Measurements from ENCODE around the gene PROB1. TPM values are rescaled to one million over a fixed set of nuclear protein-coding genes. Genes with fewer than 3 reads are reported as not detected.

The PROB1 gene
- total and polyA plus RNA-seq, 2 of the 13 experiments (the other 11 are each of a cell fraction or from before 2014, with no cell fraction given), result 0.69 to 1.1 TPM

DNA sequence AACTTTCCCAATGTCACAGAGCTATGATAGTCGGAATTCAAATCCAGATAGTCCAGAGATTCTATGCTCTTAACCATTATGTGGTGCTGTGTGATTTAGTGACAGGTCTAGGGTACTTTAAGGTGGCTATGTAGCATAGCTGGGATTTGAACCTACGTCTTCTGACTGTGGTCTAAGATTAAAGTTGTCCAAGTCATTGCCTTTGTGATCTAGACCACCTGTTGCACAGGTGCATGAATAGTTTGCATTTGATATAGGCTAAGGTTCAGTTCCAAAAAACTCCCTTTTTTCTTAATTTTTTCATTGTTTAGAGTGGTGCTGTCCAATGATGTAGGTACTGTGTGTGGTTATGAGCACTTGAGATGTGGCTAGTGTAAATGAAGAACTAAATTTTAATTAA is 50.7 kb downstream of the PROB1 start:
- Histone ChIP-seq H3K79me2 (ENCODE audit: insufficient read depth, low read length) (peaks cover 74% of the 10 kb centered on the region), H3K27me3 (ENCODE audit: control insufficient read depth in 1 of 2, insufficient read depth in 2 of 2, low read length in 2 of 2) (no peaks in the 10 kb centered on the region; a peak in 1 of 5 replicates), H3K9ac (ENCODE audit: insufficient read depth, low read depth, low read length) (no peak overlapping the region), H3K36me3 (replicated peaks in 1 of 2; ENCODE audit: control insufficient read depth in 1 of 2, insufficient read depth in 2 of 2, low read length in 2 of 2) (0 out of 5 replicates have a peak, but pooled peaks cover 0 to 3% of the 10 kb centered on the region in 2 experiments), H3K4me3 (replicated peaks in 1 of 3; ENCODE audit: insufficient read depth in 1 of 3, low read depth in 2 of 3, low read length in 3 of 3) (peak overlapping the region; percentile 12 to 98 (median 43); a peak in 3 of 6 replicates), H3K4me1 (ENCODE audit: insufficient read depth, low read length) (peaks cover 43% of the 10 kb centered on the region), H4K20me1 (ENCODE audit: insufficient read depth, low read length) (peaks cover 50% of the 10 kb centered on the region), H3K4me2 (ENCODE audit: low read depth, low read length) (peak overlapping the region; percentile 100), H2AFZ (ENCODE audit: low read length) (no peak overlapping the region), H3K27ac (ENCODE audit: extremely low read length, insufficient read depth, low read length) (no peak overlapping the region), H3K9me3 (ENCODE audit: low read length) (no peaks in the 10 kb centered on the region)
- ATAC-seq (no peak), FAIRE-seq (no peak), DNase-seq (ENCODE audit: low spot score) (no peak)
- WGBS (ENCODE audit: low lambda C conversion rate), result 95% methylated on average over 2 of the region's 2 CpGs
- intact Hi-C loops (cut with micrococcal nuclease; ENCODE audit: unreplicated experiment), result no loop called here
- TF ChIP-seq, protein P1, sequence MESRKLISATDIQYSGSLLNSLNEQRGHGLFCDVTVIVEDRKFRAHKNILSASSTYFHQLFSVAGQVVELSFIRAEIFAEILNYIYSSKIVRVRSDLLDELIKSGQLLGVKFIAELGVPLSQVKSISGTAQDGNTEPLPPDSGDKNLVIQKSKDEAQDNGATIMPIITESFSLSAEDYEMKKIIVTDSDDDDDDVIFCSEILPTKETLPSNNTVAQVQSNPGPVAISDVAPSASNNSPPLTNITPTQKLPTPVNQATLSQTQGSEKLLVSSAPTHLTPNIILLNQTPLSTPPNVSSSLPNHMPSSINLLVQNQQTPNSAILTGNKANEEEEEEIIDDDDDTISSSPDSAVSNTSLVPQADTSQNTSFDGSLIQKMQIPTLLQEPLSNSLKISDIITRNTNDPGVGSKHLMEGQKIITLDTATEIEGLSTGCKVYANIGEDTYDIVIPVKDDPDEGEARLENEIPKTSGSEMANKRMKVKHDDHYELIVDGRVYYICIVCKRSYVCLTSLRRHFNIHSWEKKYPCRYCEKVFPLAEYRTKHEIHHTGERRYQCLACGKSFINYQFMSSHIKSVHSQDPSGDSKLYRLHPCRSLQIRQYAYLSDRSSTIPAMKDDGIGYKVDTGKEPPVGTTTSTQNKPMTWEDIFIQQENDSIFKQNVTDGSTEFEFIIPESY (CRISPR knock-in tag; IDR thresholded peaks at IDR 0.05), result no peak
- no peak for TF ChIP-seq MLLT10 (CRISPR knock-in tag; IDR thresholded peaks at IDR 0.05)
- TF ChIP-seq, protein P2, sequence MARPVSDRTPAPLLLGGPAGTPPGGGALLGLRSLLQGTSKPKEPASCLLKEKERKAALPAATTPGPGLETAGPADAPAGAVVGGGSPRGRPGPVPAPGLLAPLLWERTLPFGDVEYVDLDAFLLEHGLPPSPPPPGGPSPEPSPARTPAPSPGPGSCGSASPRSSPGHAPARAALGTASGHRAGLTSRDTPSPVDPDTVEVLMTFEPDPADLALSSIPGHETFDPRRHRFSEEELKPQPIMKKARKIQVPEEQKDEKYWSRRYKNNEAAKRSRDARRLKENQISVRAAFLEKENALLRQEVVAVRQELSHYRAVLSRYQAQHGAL (CRISPR knock-in tag; IDR thresholded peaks at IDR 0.05; ENCODE audit: not compliant biosample characterization), result no peak
- BruUV-seq (replicated peaks), result no TSS peak
- ChIA-PET CTCF (ENCODE audit: low intra/inter-chr PET ratio, low total read pairs) (no interaction called here), POLR2A (interaction anchor here (0.9 kb wide), 1 partner anchor 18 kb away, joined by 4 read pairs; no protein-coding TSS in a partner anchor)
- in situ Hi-C loops (cut with HindIII; ENCODE audit: extremely low pct_ligation_motif_present, low pct_unique_long_range_greater_than_20kb), result no loop called here

DNA sequence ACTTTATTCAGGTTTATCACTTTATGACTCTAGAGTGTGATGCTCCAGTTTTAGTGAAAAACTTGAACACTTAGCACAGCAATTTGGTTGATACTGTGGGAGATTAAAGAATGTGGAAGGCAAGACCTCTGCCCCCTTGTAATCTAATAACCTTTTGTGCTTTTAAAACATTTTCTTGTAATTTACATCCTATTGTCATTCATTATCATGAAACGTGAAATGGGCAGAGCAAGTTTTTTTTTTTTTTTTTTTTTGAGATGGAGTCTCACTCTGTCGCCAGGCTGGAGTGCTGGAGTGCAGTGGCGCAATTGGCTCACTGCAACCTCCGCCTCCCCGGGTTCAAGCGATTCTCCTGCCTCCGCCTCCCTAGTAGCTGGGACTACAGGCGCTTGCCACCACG is 51.4 kb downstream of the PROB1 start:
- 0 out of 5 replicates have a peak, but pooled peaks cover 0 to 3% of the 10 kb centered on the region in 2 experiments for H3K36me3 ChIP-seq (replicated peaks in 1 of 2; ENCODE audit: control insufficient read depth in 1 of 2, insufficient read depth in 2 of 2, low read length in 2 of 2)
- CTCF ChIA-PET (ENCODE audit: low intra/inter-chr PET ratio, low total read pairs), result no interaction called here
- peak overlapping the region; percentile 74 to 98 (median 84); a peak in 5 of 6 replicates for H3K4me3 ChIP-seq (replicated peaks in 1 of 3; ENCODE audit: insufficient read depth in 1 of 3, low read depth in 2 of 3, low read length in 3 of 3)
- POLR2A ChIA-PET, result no interaction called here
- peak overlapping the region; percentile 100 for H3K4me2 ChIP-seq (ENCODE audit: low read depth, low read length)
- H3K79me2 ChIP-seq (ENCODE audit: insufficient read depth, low read length), result peaks cover 67% of the 10 kb centered on the region
- intact Hi-C loops (cut with micrococcal nuclease; ENCODE audit: unreplicated experiment), result no loop called here
- DNase-seq (ENCODE audit: low spot score), result no peak
- H4K20me1 ChIP-seq (ENCODE audit: insufficient read depth, low read length), result peaks cover 46% of the 10 kb centered on the region
- no peak overlapping the region for H2AFZ ChIP-seq (ENCODE audit: low read length)
- no peak for FAIRE-seq
- BruUV-seq (replicated peaks), result no TSS peak
- in situ Hi-C loops (cut with HindIII; ENCODE audit: extremely low pct_ligation_motif_present, low pct_unique_long_range_greater_than_20kb), result no loop called here
- no peaks in the 10 kb centered on the region; a peak in 1 of 5 replicates for H3K27me3 ChIP-seq (ENCODE audit: control insufficient read depth in 1 of 2, insufficient read depth in 2 of 2, low read length in 2 of 2)
- no peak for ATAC-seq
- WGBS (ENCODE audit: low lambda C conversion rate), result 90% methylated on average over 9 of the region's 9 CpGs
- peaks cover 43% of the 10 kb centered on the region for H3K4me1 ChIP-seq (ENCODE audit: insufficient read depth, low read length)
- H3K9ac ChIP-seq (ENCODE audit: insufficient read depth, low read depth, low read length), result peak overlapping the region; percentile 99
- no peak overlapping the region for H3K27ac ChIP-seq (ENCODE audit: extremely low read length, insufficient read depth, low read length)
- no peaks in the 10 kb centered on the region for H3K9me3 ChIP-seq (ENCODE audit: low read length)
- TF ChIP-seq ZNF329 (CRISPR knock-in tag; IDR thresholded peaks at IDR 0.05; ENCODE audit: low read depth) (no peak), HNRNPL (IDR thresholded peaks at IDR 0.05; ENCODE audit: low read depth, low read length) (no peak), GLI4 (CRISPR knock-in tag; IDR thresholded peaks at IDR 0.05; ENCODE audit: borderline replicate concordance) (no peak), RBAK (CRISPR knock-in tag; IDR thresholded peaks at IDR 0.05) (no peak), ATF7 (IDR thresholded peaks at IDR 0.05) (no peak), ATF7 (CRISPR knock-in tag; IDR thresholded peaks at IDR 0.05) (no peak), ARNT (IDR thresholded peaks at IDR 0.05) (no peak)
- TF ChIP-seq, protein P3, sequence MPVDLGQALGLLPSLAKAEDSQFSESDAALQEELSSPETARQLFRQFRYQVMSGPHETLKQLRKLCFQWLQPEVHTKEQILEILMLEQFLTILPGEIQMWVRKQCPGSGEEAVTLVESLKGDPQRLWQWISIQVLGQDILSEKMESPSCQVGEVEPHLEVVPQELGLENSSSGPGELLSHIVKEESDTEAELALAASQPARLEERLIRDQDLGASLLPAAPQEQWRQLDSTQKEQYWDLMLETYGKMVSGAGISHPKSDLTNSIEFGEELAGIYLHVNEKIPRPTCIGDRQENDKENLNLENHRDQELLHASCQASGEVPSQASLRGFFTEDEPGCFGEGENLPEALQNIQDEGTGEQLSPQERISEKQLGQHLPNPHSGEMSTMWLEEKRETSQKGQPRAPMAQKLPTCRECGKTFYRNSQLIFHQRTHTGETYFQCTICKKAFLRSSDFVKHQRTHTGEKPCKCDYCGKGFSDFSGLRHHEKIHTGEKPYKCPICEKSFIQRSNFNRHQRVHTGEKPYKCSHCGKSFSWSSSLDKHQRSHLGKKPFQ (CRISPR knock-in tag; IDR thresholded peaks at IDR 0.05; ENCODE audit: insufficient replicate concordance), result no peak
- TF ChIP-seq, protein P4, sequence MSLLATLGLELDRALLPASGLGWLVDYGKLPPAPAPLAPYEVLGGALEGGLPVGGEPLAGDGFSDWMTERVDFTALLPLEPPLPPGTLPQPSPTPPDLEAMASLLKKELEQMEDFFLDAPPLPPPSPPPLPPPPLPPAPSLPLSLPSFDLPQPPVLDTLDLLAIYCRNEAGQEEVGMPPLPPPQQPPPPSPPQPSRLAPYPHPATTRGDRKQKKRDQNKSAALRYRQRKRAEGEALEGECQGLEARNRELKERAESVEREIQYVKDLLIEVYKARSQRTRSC (CRISPR knock-in tag; IDR thresholded peaks at IDR 0.05; ENCODE audit: low read depth), result no peak
